GM23338 (cell line): ENCODE measurements around the gene PRIM1.

Experiments
- CTCF ChIP-seq, 2 experiments: fragments of 200-600 bp in 1 of 2; sonication (generic) in 1 of 2; conservative IDR thresholded peaks; 2 replicates each; pipeline versions ENCODE4 v1.5.1 to v1.6.1; 2016 to 2017; ENCODE audit warnings: antibody characterized with exemption in 2 of 2, low read depth in 2 of 2, mild to moderate bottlenecking in 2 of 2, moderate library complexity in 1 of 2
- EZH2 ChIP-seq: fragments of 200-600 bp; sonication (generic); IDR thresholded peaks from one replicate; pipeline ENCODE4 v1.8.0; 2017; ENCODE audit warnings: antibody characterized with exemption, mild to moderate bottlenecking, low read depth; ENCODE audit not compliant: unreplicated experiment
- EZH2phosphoT487 ChIP-seq: fragments of 200-600 bp; sonication (generic); IDR thresholded peaks from one replicate; pipeline ENCODE4 v1.8.1; 2018; ENCODE audit warnings: antibody characterized with exemption; ENCODE audit not compliant: unreplicated experiment
- TF ChIP-seq, protein P1 (sequence below): IDR thresholded peaks from 2 replicates; pipeline ENCODE4 v1.6.1; 2016; ENCODE audit warnings: antibody characterized with exemption

- TF ChIP-seq CTCF (conservative IDR thresholded peaks at IDR 0.05; ENCODE audit: low read depth in 2 of 2): no peak
- TF ChIP-seq, protein P1, sequence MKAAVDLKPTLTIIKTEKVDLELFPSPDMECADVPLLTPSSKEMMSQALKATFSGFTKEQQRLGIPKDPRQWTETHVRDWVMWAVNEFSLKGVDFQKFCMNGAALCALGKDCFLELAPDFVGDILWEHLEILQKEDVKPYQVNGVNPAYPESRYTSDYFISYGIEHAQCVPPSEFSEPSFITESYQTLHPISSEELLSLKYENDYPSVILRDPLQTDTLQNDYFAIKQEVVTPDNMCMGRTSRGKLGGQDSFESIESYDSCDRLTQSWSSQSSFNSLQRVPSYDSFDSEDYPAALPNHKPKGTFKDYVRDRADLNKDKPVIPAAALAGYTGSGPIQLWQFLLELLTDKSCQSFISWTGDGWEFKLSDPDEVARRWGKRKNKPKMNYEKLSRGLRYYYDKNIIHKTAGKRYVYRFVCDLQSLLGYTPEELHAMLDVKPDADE: no peak
- no peak for TF ChIP-seq EZH2
- no peak for TF ChIP-seq EZH2phosphoT487
Measured at GRCh38 chr12:56768424-56768823, 16.3 kb upstream of the PRIM1 start.
